GM23338 (cell line): Measurements from ENCODE around the gene SERPINC1. TPM values are rescaled to one million over a fixed set of nuclear protein-coding genes. Genes with fewer than 3 reads are reported as not detected.

Source experiments
- ATAC-seq: fragments of 200-7000 bp; cut with Tn5 transposase; 3 replicates; pipeline ENCODE4 v1.9.1; 2020
- DNase-seq: peaks from one replicate; pipeline ENCODE4 v3.0.0-alpha.2; 2015; ENCODE audit warnings: low spot score
- H2AFZ ChIP-seq: fragments of 200-600 bp; sonication (generic); 2 replicates; pipeline ENCODE4 v1.8.0; 2016; ENCODE audit warnings: antibody characterized with exemption, mild to moderate bottlenecking, moderate library complexity
- H3F3A ChIP-seq: fragments of 200-600 bp; sonication (generic); replicated peaks from 2 replicates; pipeline ENCODE4 v1.8.0; 2017; ENCODE audit warnings: antibody characterized with exemption, mixed run types, low read depth
- H3K27ac ChIP-seq: fragments of 200-600 bp; sonication (generic); 2 replicates; pipeline ENCODE4 v1.6.1; 2016; ENCODE audit warnings: low read depth
- H3K27me3 ChIP-seq: fragments of 200-600 bp; sonication (generic); 2 replicates; pipeline ENCODE4 v1.8.0; 2016; ENCODE audit warnings: mild to moderate bottlenecking, mixed run types, moderate library complexity; ENCODE audit not compliant: insufficient read depth
- H3K36me3 ChIP-seq: fragments of 200-600 bp; sonication (generic); 2 replicates; pipeline ENCODE4 v1.8.0; 2016; ENCODE audit warnings: mild to moderate bottlenecking; ENCODE audit not compliant: insufficient read depth
- H3K4me1 ChIP-seq: fragments of 200-600 bp; sonication (generic); 2 replicates; pipeline ENCODE4 v1.8.0; 2016; ENCODE audit warnings: mild to moderate bottlenecking, moderate library complexity; ENCODE audit not compliant: insufficient read depth
- H3K4me2 ChIP-seq: fragments of 200-600 bp; sonication (generic); 2 replicates; pipeline ENCODE4 v1.7.1; 2017; ENCODE audit warnings: mixed run types
- H3K4me3 ChIP-seq: fragments of 200-600 bp; sonication (generic); 2 replicates; pipeline ENCODE4 v1.6.1; 2016; ENCODE audit warnings: mixed run types
- H3K79me2 ChIP-seq: fragments of 200-600 bp; sonication (generic); replicated peaks from 2 replicates; pipeline ENCODE4 v1.8.0; 2017; ENCODE audit warnings: mild to moderate bottlenecking; ENCODE audit not compliant: insufficient read depth
- H3K9me2 ChIP-seq: fragments of 200-600 bp; sonication (generic); 2 replicates; pipeline ENCODE4 v1.8.0; 2017; ENCODE audit not compliant: insufficient read depth
- H4K20me1 ChIP-seq: fragments of 200-600 bp; sonication (generic); replicated peaks from 2 replicates; pipeline ENCODE4 v1.8.0; 2017; ENCODE audit warnings: mild to moderate bottlenecking; ENCODE audit not compliant: insufficient read depth
- H3K27ac Mint-ChIP-seq: 2 replicates; pipeline ENCODE4 v1.8.0; 2020; ENCODE audit warnings: inconsistent platforms, mild to moderate bottlenecking, moderate library complexity, mixed read lengths
- H3K27me3 Mint-ChIP-seq: 3 replicates; pipeline ENCODE4 v1.8.0; 2022; ENCODE audit warnings: low read depth, mild to moderate bottlenecking, moderate library complexity, mixed read lengths, inconsistent platforms; ENCODE audit not compliant: insufficient read depth, poor library complexity
- H3K36me3 Mint-ChIP-seq: 3 replicates; pipeline ENCODE4 v1.8.0; 2021; ENCODE audit warnings: low read depth, mild to moderate bottlenecking, inconsistent platforms, moderate library complexity, mixed read lengths
- H3K4me1 Mint-ChIP-seq: 3 replicates; pipeline ENCODE4 v1.8.0; 2020; ENCODE audit warnings: mild to moderate bottlenecking, inconsistent platforms, mixed read lengths
- H3K4me3 Mint-ChIP-seq: 3 replicates; pipeline ENCODE4 v1.8.0; 2021; ENCODE audit warnings: moderate library complexity, mild to moderate bottlenecking, inconsistent platforms, mixed read lengths
- H3K9me3 Mint-ChIP-seq: 3 replicates; pipeline ENCODE4 v1.8.0; 2020; ENCODE audit warnings: moderate library complexity, mild to moderate bottlenecking, inconsistent platforms, mixed read lengths
- CREB1 ChIP-seq: fragments of 250-450 bp; sonication (Bioruptor Pico); IDR thresholded peaks from 2 replicates; pipeline ENCODE4 v1.5.0; 2020; ENCODE audit warnings: low read depth, mild to moderate bottlenecking, moderate library complexity
- EZH2phosphoT487 ChIP-seq: fragments of 200-600 bp; sonication (generic); IDR thresholded peaks from one replicate; pipeline ENCODE4 v1.8.1; 2018; ENCODE audit warnings: antibody characterized with exemption; ENCODE audit not compliant: unreplicated experiment
- JUNB ChIP-seq: IDR thresholded peaks from one replicate; pipeline ENCODE4 v1.6.1; 2016; ENCODE audit warnings: antibody characterized with exemption; ENCODE audit not compliant: unreplicated experiment
- NANOG ChIP-seq: IDR thresholded peaks from 2 replicates; pipeline ENCODE4 v1.6.1; 2016; ENCODE audit warnings: antibody characterized with exemption, borderline replicate concordance
- POLR2AphosphoS5 ChIP-seq: IDR thresholded peaks from 2 replicates; pipeline ENCODE4 v1.6.1; 2016; ENCODE audit warnings: antibody characterized with exemption, low read depth
- STAT1 ChIP-seq: IDR thresholded peaks from one replicate; pipeline ENCODE4 v1.6.1; 2016; ENCODE audit warnings: antibody characterized with exemption; ENCODE audit not compliant: unreplicated experiment
- ZNF114 ChIP-seq: fragments of 250-450 bp; sonication (Bioruptor Pico); IDR thresholded peaks from 2 replicates; pipeline ENCODE4 v1.5.0; 2020; ENCODE audit warnings: mild to moderate bottlenecking, moderate library complexity
- ZNF331 ChIP-seq: fragments of 250-450 bp; sonication (Bioruptor Pico); IDR thresholded peaks from 2 replicates; pipeline ENCODE4 v1.5.0; 2020; ENCODE audit warnings: low read depth, mild to moderate bottlenecking, moderate library complexity
- polyA plus RNA-seq: library from polyadenylated mRNA; unstranded; fragments of >200 nt; fragmentation: Nextera tagmentation; extraction: Ambion mirVana; gene quantifications from 2 replicates; pipeline ENCODE4 v1.2.1, GENCODE V29; 2016
- total RNA-seq: library from RNA; depleted of rRNA; stranded (reverse); fragments of >200 nt; shearing (Covaris generic); gene quantifications from 2 replicates; pipeline ENCODE4 v1.2.3, GENCODE V29; 2014
- TF ChIP-seq, protein P1 (sequence below): IDR thresholded peaks from 2 replicates; pipeline ENCODE4 v1.6.1; 2016; ENCODE audit warnings: antibody characterized with exemption
- TF ChIP-seq, protein P2 (sequence below), 2 experiments: fragments of 200-600 bp in 1 of 2; sonication (generic) in 1 of 2; conservative IDR thresholded peaks; 2 replicates each; pipeline versions ENCODE4 v1.5.1 to v1.6.1; 2016 to 2017; ENCODE audit warnings: antibody characterized with exemption in 2 of 2, low read depth in 2 of 2, mild to moderate bottlenecking in 2 of 2, moderate library complexity in 1 of 2
- TF ChIP-seq, protein P3 (sequence below): fragments of 250-450 bp; sonication (Bioruptor Pico); IDR thresholded peaks from 2 replicates; pipeline ENCODE4 v1.5.0; 2020; ENCODE audit warnings: mild to moderate bottlenecking, moderate library complexity

The SERPINC1 gene
- total and polyA plus RNA-seq, 2 experiments from 2014 or later, result not detected

DNA sequence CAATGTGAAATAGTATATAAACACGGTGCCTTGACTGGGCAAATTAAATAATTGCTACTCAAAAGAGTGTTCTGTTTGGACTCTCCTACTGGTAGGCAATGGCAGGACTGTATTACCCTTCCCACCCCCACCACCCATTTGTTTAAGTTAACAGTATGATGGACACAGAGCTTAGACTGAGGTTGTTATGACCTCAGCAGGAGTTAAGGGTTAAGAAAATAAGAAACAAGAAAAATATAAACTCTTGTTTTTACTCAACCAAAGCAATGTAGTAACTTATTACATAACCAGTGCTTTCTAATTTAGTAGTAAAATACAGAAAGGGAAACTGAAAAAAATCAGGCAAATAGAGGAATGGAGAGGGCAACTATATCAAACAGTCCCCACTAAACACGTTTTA is 19.9 kb upstream of the SERPINC1 start:
- no peak overlapping the region for H3K27ac Mint-ChIP-seq
- no peaks in the 10 kb centered on the region for H3K9me3 Mint-ChIP-seq
- H3K9me2 ChIP-seq, result no peaks in the 10 kb centered on the region
- H3K4me3 ChIP-seq, result no peak overlapping the region
- no peaks in the 10 kb centered on the region for H4K20me1 ChIP-seq
- H3K27me3 Mint-ChIP-seq, result peaks cover 1% of the 10 kb centered on the region
- no peaks in the 10 kb centered on the region for H3F3A ChIP-seq
- H3K4me3 Mint-ChIP-seq, result no peak overlapping the region
- H3K27me3 ChIP-seq, result no peaks in the 10 kb centered on the region
- H3K36me3 ChIP-seq, result peaks cover 23% of the 10 kb centered on the region; the same call in 1 of the 2 replicates
- peaks cover 44% of the 10 kb centered on the region for H3K36me3 Mint-ChIP-seq
- no peak overlapping the region for H2AFZ ChIP-seq
- H3K79me2 ChIP-seq, result no peaks in the 10 kb centered on the region
- no peak overlapping the region for H3K4me2 ChIP-seq
- peaks cover 13% of the 10 kb centered on the region for H3K4me1 ChIP-seq
- ATAC-seq (no peak), DNase-seq (no peak)
- no peak overlapping the region for H3K27ac ChIP-seq
- TF ChIP-seq, protein P1, sequence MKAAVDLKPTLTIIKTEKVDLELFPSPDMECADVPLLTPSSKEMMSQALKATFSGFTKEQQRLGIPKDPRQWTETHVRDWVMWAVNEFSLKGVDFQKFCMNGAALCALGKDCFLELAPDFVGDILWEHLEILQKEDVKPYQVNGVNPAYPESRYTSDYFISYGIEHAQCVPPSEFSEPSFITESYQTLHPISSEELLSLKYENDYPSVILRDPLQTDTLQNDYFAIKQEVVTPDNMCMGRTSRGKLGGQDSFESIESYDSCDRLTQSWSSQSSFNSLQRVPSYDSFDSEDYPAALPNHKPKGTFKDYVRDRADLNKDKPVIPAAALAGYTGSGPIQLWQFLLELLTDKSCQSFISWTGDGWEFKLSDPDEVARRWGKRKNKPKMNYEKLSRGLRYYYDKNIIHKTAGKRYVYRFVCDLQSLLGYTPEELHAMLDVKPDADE, result no peak
- TF ChIP-seq EZH2phosphoT487, result no peak
- H3K4me1 Mint-ChIP-seq, result peaks cover 11% of the 10 kb centered on the region

DNA sequence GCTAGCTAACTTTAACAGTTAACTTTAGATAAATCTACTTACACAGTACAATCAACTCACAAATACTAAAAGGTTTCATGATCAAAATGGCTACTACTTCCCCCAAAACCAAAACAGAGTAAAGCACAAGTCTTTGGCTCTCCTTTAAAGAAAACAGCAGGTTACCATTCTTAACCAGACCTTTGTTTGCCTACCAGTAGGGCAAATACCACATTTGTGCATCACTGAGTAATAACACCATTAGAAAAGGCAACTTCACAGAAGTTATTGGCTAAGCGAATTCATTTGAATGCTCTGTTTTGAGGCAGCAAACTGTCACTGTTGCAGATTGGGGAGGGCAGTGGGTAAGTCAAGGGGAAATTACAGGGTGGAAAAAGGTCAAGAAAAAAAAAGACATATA is 17.3 kb upstream of the SERPINC1 start:
- H3K36me3 ChIP-seq, result 0 out of 2 replicates have a peak, but pooled peaks cover 5% of the 10 kb centered on the region
- DNase-seq, result peak; percentile 47
- H3K4me3 ChIP-seq, result no peak overlapping the region
- no peaks in the 10 kb centered on the region for H4K20me1 ChIP-seq
- no peak overlapping the region for H3K4me2 ChIP-seq
- Mint-ChIP-seq H3K9me3 (no peaks in the 10 kb centered on the region), H3K4me1 (peaks cover 11% of the 10 kb centered on the region), H3K27ac (no peak overlapping the region), H3K4me3 (no peak overlapping the region), H3K36me3 (peaks cover 25% of the 10 kb centered on the region), H3K27me3 (peaks cover 1% of the 10 kb centered on the region)
- no peaks in the 10 kb centered on the region for H3K27me3 ChIP-seq
- ATAC-seq, result peak; percentile 82
- no peak overlapping the region for H3K27ac ChIP-seq
- H3K79me2 ChIP-seq, result no peaks in the 10 kb centered on the region
- H3K9me2 ChIP-seq, result no peaks in the 10 kb centered on the region
- no peak overlapping the region for H2AFZ ChIP-seq
- H3F3A ChIP-seq, result no peaks in the 10 kb centered on the region
- H3K4me1 ChIP-seq, result peaks cover 13% of the 10 kb centered on the region
- TF ChIP-seq POLR2AphosphoS5, result no peak
- no peak for TF ChIP-seq JUNB
- no peak for TF ChIP-seq EZH2phosphoT487
- TF ChIP-seq NANOG, result no peak
- no peak for TF ChIP-seq CREB1
- no peak for TF ChIP-seq ZNF114 (CRISPR knock-in tag)
- TF ChIP-seq STAT1, result no peak
- TF ChIP-seq, protein P2, sequence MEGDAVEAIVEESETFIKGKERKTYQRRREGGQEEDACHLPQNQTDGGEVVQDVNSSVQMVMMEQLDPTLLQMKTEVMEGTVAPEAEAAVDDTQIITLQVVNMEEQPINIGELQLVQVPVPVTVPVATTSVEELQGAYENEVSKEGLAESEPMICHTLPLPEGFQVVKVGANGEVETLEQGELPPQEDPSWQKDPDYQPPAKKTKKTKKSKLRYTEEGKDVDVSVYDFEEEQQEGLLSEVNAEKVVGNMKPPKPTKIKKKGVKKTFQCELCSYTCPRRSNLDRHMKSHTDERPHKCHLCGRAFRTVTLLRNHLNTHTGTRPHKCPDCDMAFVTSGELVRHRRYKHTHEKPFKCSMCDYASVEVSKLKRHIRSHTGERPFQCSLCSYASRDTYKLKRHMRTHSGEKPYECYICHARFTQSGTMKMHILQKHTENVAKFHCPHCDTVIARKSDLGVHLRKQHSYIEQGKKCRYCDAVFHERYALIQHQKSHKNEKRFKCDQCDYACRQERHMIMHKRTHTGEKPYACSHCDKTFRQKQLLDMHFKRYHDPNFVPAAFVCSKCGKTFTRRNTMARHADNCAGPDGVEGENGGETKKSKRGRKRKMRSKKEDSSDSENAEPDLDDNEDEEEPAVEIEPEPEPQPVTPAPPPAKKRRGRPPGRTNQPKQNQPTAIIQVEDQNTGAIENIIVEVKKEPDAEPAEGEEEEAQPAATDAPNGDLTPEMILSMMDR (conservative IDR thresholded peaks at IDR 0.05; ENCODE audit: low read depth in 2 of 2), result no peak
- no peak for TF ChIP-seq ZNF331 (CRISPR knock-in tag)
- TF ChIP-seq, protein P3, sequence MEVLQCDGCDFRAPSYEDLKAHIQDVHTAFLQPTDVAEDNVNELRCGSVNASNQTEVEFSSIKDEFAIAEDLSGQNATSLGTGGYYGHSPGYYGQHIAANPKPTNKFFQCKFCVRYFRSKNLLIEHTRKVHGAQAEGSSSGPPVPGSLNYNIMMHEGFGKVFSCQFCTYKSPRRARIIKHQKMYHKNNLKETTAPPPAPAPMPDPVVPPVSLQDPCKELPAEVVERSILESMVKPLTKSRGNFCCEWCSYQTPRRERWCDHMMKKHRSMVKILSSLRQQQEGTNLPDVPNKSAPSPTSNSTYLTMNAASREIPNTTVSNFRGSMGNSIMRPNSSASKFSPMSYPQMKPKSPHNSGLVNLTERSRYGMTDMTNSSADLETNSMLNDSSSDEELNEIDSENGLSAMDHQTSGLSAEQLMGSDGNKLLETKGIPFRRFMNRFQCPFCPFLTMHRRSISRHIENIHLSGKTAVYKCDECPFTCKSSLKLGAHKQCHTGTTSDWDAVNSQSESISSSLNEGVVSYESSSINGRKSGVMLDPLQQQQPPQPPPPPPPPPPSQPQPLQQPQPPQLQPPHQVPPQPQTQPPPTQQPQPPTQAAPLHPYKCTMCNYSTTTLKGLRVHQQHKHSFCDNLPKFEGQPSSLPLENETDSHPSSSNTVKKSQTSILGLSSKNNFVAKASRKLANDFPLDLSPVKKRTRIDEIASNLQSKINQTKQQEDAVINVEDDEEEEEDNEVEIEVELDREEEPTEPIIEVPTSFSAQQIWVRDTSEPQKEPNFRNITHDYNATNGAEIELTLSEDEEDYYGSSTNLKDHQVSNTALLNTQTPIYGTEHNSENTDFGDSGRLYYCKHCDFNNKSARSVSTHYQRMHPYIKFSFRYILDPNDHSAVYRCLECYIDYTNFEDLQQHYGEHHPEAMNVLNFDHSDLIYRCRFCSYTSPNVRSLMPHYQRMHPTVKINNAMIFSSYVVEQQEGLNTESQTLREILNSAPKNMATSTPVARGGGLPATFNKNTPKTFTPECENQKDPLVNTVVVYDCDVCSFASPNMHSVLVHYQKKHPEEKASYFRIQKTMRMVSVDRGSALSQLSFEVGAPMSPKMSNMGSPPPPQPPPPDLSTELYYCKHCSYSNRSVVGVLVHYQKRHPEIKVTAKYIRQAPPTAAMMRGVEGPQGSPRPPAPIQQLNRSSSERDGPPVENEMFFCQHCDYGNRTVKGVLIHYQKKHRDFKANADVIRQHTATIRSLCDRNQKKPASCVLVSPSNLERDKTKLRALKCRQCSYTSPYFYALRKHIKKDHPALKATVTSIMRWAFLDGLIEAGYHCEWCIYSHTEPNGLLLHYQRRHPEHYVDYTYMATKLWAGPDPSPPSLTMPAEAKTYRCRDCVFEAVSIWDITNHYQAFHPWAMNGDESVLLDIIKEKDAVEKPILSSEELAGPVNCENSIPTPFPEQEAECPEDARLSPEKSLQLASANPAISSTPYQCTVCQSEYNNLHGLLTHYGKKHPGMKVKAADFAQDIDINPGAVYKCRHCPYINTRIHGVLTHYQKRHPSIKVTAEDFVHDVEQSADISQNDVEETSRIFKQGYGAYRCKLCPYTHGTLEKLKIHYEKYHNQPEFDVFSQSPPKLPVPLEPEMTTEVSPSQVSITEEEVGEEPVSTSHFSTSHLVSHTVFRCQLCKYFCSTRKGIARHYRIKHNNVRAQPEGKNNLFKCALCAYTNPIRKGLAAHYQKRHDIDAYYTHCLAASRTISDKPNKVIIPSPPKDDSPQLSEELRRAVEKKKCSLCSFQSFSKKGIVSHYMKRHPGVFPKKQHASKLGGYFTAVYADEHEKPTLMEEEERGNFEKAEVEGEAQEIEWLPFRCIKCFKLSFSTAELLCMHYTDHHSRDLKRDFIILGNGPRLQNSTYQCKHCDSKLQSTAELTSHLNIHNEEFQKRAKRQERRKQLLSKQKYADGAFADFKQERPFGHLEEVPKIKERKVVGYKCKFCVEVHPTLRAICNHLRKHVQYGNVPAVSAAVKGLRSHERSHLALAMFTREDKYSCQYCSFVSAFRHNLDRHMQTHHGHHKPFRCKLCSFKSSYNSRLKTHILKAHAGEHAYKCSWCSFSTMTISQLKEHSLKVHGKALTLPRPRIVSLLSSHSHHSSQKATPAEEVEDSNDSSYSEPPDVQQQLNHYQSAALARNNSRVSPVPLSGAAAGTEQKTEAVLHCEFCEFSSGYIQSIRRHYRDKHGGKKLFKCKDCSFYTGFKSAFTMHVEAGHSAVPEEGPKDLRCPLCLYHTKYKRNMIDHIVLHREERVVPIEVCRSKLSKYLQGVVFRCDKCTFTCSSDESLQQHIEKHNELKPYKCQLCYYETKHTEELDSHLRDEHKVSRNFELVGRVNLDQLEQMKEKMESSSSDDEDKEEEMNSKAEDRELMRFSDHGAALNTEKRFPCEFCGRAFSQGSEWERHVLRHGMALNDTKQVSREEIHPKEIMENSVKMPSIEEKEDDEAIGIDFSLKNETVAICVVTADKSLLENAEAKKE (CRISPR knock-in tag), result no peak
